MCF 10A (cell line): ENCODE results near the gene CCDC88C. TPM values are rescaled to one million over a fixed set of nuclear protein-coding genes. Genes with fewer than 3 reads are reported as not detected.

ENCODE experiments used
- BruUV-seq: library from RNA; stranded (reverse); fragments of 400-500 nt; replicated peaks from 2 replicates; lab custom pipeline; 2021; lab: Mats Ljungman, UMichigan
- CTCF ChIA-PET: fragments of 300-600 bp; sonication (Branson Sonifier 250); formaldehyde crosslinking; extraction: SDS; loops from one replicate; lab custom pipeline; 2021; ENCODE audit warnings: antibody characterized with exemption, inconsistent platforms; lab: Yijun Ruan, JAX
- POLR2A ChIA-PET: fragments of 300-600, 350-650 bp; sonication (Branson Sonifier 250); formaldehyde crosslinking; extraction: SDS; loops from one replicate; lab custom pipeline; 2020; ENCODE audit warnings: antibody characterized with exemption, inconsistent platforms; lab: Yijun Ruan, JAX
- DNase-seq: peaks from one replicate; pipeline ENCODE4 v3.0.0-alpha.2; 2018; ENCODE audit not compliant: unreplicated experiment
- H3K27ac Mint-ChIP-seq: one replicate; pipeline ENCODE4 v1.8.0; 2022; ENCODE audit warnings: mild to moderate bottlenecking, low read depth, mixed read lengths; ENCODE audit not compliant: unreplicated experiment
- H3K27me3 Mint-ChIP-seq: one replicate; pipeline ENCODE4 v1.8.0; 2022; ENCODE audit warnings: mixed read lengths; ENCODE audit not compliant: insufficient read depth, unreplicated experiment
- H3K36me3 Mint-ChIP-seq: one replicate; pipeline ENCODE4 v1.8.0; 2022; ENCODE audit warnings: mild to moderate bottlenecking, moderate library complexity, mixed read lengths; ENCODE audit not compliant: insufficient read depth, unreplicated experiment
- H3K4me1 Mint-ChIP-seq: one replicate; pipeline ENCODE4 v1.8.0; 2022; ENCODE audit warnings: mixed read lengths; ENCODE audit not compliant: insufficient read depth, unreplicated experiment
- H3K4me3 Mint-ChIP-seq: one replicate; pipeline ENCODE4 v1.8.0; 2022; ENCODE audit warnings: mild to moderate bottlenecking, moderate library complexity, mixed read lengths; ENCODE audit not compliant: unreplicated experiment
- H3K9me3 Mint-ChIP-seq: one replicate; pipeline ENCODE4 v1.8.0; 2022; ENCODE audit warnings: mixed read lengths; ENCODE audit not compliant: unreplicated experiment
- intact Hi-C: fragments of 100-400 bp; cut with micrococcal nuclease; formaldehyde crosslinking; loops from 2 replicates; pipeline ENCODE4 v1.14.1; 2022
- total RNA-seq: library from RNA; stranded (reverse); gene quantifications from 2 replicates; pipeline ENCODE4 v1.2.3, GENCODE V29; 2022
- TF ChIP-seq, protein P1 (sequence below): fragments of 200-600 bp; IDR thresholded peaks from one replicate; pipeline ENCODE4 v1.8.0; 2022; ENCODE audit warnings: antibody characterized with exemption, mild to moderate bottlenecking; ENCODE audit not compliant: unreplicated experiment

The CCDC88C gene
- total RNA-seq, 1 experiment from 2014 or later = 19.7 TPM

DNA sequence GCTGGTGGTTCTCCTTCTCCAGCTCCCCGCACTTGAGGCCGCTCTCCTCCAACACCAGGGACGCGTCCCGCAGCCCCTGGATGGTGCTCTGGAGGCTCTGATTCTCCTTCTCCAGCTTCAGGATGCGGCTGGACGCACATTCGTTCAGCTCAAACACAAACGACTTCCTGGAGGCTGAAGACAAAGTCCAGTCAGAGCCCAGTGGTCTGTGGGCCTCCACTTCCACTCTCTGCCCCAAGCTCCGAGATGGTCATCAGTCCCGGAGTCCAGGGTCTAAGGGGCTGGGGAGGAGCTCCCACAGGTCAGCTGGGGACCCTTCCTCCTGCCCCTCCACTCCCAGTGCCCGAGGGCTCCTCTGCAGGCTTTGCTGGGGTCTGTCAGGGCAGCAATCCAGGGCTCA, 96.5 kb downstream of the CCDC88C start:
- CTCF ChIA-PET = interaction anchor here (0.7 to 15.9 kb wide), 6 partner anchors 12 to 97 kb away, joined by 3 to 276 read pairs (median 3); partner anchors contain the start of gene CCDC88C

DNA sequence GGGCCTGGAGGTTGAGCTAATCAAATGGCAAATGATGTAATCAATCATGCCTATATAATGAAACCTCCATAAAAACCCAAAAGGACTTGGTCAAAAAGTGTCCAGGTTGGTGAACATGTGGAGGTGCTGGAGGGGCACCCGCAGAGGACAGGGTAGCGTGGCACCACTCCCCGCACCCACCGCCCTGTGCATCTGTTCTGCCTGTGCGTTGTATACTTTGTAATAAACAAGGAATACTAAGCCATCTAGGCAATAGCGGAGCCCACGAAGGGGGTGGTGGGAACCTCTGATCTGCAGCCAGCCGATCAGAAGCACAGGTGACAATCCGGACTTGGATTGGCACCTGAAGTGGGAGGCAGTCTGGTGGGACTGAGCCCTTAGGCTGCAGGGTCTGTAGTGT, 97.4 kb downstream of the CCDC88C start:
- Mint-ChIP-seq H3K9me3 (no peaks in the 10 kb centered on the region), H3K36me3 (peaks cover 14% of the 10 kb centered on the region), H3K27ac (no peak overlapping the region), H3K27me3 (no peaks in the 10 kb centered on the region), H3K4me1 (peaks cover 23% of the 10 kb centered on the region), H3K4me3 (no peak overlapping the region)
- no peak for DNase-seq
- ChIA-PET CTCF (interaction anchor here (0.8 to 15.9 kb wide), 2 partner anchors 23 to 98 kb away, joined by 3 to 276 read pairs; partner anchors contain the start of gene CCDC88C), POLR2A (interaction anchor here (1.1 kb wide), 1 partner anchor 100 kb away, joined by 4 read pairs; no protein-coding TSS in a partner anchor)
- TF ChIP-seq, protein P1, sequence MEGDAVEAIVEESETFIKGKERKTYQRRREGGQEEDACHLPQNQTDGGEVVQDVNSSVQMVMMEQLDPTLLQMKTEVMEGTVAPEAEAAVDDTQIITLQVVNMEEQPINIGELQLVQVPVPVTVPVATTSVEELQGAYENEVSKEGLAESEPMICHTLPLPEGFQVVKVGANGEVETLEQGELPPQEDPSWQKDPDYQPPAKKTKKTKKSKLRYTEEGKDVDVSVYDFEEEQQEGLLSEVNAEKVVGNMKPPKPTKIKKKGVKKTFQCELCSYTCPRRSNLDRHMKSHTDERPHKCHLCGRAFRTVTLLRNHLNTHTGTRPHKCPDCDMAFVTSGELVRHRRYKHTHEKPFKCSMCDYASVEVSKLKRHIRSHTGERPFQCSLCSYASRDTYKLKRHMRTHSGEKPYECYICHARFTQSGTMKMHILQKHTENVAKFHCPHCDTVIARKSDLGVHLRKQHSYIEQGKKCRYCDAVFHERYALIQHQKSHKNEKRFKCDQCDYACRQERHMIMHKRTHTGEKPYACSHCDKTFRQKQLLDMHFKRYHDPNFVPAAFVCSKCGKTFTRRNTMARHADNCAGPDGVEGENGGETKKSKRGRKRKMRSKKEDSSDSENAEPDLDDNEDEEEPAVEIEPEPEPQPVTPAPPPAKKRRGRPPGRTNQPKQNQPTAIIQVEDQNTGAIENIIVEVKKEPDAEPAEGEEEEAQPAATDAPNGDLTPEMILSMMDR = no peak
- no TSS peak for BruUV-seq
- intact Hi-C loops = loop anchor here (5.0 kb wide), 1 partner anchor 42 kb away; no protein-coding TSS in a partner anchor

More for the DNA sequence above, 96.5 kb downstream of the CCDC88C start:
- H3K36me3 Mint-ChIP-seq = peaks cover 20% of the 10 kb centered on the region
- intact Hi-C loops = loop anchor here (5.0 kb wide), 1 partner anchor 41 kb away; no protein-coding TSS in a partner anchor
- DNase-seq = no peak
- no peaks in the 10 kb centered on the region for H3K27me3 Mint-ChIP-seq
- no TSS peak for BruUV-seq
- H3K4me3 Mint-ChIP-seq = no peak overlapping the region
- H3K9me3 Mint-ChIP-seq = no peaks in the 10 kb centered on the region
- POLR2A ChIA-PET = no interaction called here
- TF ChIP-seq, protein P1 = no peak
- H3K4me1 Mint-ChIP-seq = peaks cover 22% of the 10 kb centered on the region
- no peak overlapping the region for H3K27ac Mint-ChIP-seq

DNA sequence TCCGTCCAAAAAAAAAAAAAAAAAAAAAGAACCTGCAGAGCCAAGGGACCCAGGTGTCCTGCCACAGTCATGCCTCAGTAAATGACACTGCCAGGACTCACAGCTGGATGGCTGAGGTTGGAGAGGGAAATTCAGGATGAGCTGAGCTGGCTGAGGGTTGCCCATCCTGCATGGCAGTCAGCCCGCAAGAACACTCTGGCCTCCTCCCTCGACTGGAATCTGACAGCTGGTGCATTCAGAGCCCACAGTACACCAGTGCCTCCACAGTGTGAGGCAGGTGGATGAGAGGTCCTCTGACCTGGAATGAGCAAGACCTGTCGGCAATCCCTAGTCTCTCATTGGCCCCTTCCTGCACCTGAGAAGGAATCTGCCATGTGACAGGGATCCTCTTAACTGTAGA, 98.7 kb downstream of the CCDC88C start:
- DNase-seq = no peak
- ChIA-PET POLR2A (no interaction called here), CTCF (interaction anchor here (0.6 to 15.9 kb wide), 4 partner anchors 10 to 99 kb away, joined by 3 to 276 read pairs (median 5); partner anchors contain the start of gene CCDC88C)
- TF ChIP-seq, protein P1 = no peak
- no peak overlapping the region for H3K4me3 Mint-ChIP-seq
- H3K36me3 Mint-ChIP-seq = peaks cover 14% of the 10 kb centered on the region
- BruUV-seq = no TSS peak
- no peak overlapping the region for H3K27ac Mint-ChIP-seq
- intact Hi-C loops = no loop called here
- no peaks in the 10 kb centered on the region for H3K27me3 Mint-ChIP-seq
- H3K4me1 Mint-ChIP-seq = peaks cover 23% of the 10 kb centered on the region
- H3K9me3 Mint-ChIP-seq = no peaks in the 10 kb centered on the region

DNA sequence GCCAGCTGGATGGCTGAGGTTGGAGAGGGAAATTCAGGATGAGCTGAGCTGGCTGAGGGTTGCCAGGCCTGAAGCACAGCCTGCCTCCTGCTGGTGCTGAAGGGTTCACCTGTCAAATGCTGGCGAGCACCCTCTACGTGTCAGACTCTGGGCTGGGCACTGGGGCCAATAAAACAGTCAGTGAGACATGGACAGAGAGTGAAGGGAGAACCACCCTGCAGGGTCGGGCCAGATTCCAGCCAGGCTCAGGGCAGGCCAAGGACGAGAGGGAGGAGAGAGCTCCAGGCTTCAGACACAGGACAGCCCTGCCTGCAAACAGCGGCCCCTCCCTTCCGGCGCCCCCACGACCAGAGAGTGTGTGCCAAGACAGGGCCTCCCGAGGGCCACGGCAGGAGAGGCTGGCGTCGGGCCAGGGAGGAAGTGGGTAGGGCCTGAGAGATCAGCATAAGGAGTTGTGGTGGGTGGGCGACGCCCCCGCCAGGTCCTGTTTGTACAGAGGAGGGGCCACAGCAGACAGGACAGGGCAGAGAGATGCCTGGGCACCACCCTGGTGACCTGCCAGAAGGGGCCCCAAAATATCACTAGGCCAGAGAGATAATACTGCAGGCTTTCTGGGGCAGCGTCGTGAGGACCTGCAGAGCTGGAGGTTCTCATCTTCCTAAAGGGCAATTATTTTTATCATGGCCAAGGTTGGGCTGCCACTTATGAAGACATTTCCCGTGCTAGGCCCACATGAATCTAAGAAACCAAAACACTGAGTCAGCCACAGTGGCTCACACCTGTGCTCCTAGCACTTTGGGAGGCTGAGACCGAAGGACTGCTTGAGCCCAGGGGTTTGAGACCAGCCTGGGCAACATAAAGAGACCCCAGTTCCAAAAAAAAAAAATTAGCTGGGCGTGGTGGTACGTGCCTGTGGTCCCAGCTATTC, 100.0 kb downstream of the CCDC88C start:
- no TSS peak for BruUV-seq
- H3K36me3 Mint-ChIP-seq = peaks cover 7% of the 10 kb centered on the region
- DNase-seq = peak; percentile 90
- peaks cover 18% of the 10 kb centered on the region for H3K4me1 Mint-ChIP-seq
- ChIA-PET POLR2A (interaction anchor here (0.7 to 1.2 kb wide), 3 partner anchors 18 to 106 kb away, joined by 3 to 5 read pairs (median 4); no protein-coding TSS in a partner anchor), CTCF (interaction anchor here (0.6 to 15.9 kb wide), 11 partner anchors 10 to 1459 kb away, joined by 3 to 276 read pairs (median 4); partner anchors contain the start of gene CCDC88C)
- H3K27ac Mint-ChIP-seq = peak overlapping the region; percentile 59
- TF ChIP-seq, protein P1 = peak; percentile 25
- no peaks in the 10 kb centered on the region for H3K27me3 Mint-ChIP-seq
- H3K4me3 Mint-ChIP-seq = peak overlapping the region; percentile 10
- no peaks in the 10 kb centered on the region for H3K9me3 Mint-ChIP-seq
- intact Hi-C loops = no loop called here
